SK-N-MC (cell line): ENCODE results near the gene EDARADD.

Source experiments
- EZH2 ChIP-seq: fragments of 200-600 bp; sonication (generic); IDR thresholded peaks from one replicate; pipeline ENCODE4 v1.6.1; 2017; ENCODE audit warnings: antibody characterized with exemption
- POLR2AphosphoS5 ChIP-seq: IDR thresholded peaks from 2 replicates; pipeline ENCODE4 v1.6.1; 2012; ENCODE audit warnings: mild to moderate bottlenecking, low read depth, low read length, borderline replicate concordance

- TF ChIP-seq POLR2AphosphoS5 = no peak
- TF ChIP-seq EZH2 = no peak
Measured at GRCh38 chr1:236530286-236530685, 136.2 kb downstream of the EDARADD start.
